GM18909 (cell line): ENCODE data around the gene KRT76.

Experiments used
- ATAC-seq: cut with Tn5 transposase; IDR thresholded peaks from one replicate; pipeline ENCODE4 v1.9.1; 2021; ENCODE audit warnings: mild to moderate bottlenecking; ENCODE audit not compliant: unreplicated experiment, poor library complexity

KRT76 gene

DNA sequence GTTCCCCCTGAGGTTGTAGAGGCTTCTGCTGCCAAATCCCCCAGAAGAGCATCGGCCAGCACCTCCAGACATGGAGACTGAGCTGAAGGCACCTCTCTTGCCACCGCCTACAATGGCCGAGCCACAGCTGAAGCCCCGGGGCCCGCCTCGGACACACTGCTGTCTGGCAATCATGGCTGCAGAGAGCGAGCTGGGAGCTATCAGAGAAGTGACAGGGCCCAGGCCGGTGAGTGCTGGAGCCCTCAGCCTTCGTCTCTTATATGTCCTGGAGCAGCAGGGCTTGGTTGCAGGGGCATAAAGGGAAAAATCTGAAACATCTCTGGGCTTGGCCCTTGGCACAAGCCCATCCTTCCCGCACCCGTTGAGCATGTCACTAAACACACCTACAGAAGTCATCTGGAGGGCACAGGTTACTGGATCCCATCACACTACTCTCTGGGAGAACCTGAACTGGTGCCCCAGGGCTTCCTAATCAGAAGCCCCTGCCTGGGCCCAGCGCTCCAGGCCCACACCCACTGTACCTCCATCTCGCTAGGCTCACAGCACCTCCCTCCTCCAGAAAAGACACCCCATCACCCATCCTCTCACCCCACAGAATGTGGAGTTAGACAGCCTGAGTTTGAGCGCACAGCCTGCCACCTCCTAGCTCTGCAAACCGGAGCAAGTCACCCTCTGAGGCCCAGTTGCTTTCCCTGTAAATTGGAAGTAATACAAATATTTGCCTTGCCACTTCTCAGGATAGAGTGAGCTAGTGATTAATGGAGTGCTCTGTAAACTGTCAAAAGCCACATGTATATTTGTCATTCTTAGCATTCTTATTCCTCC, 37.0 kb upstream of the KRT76 start, which contains the start of gene KRT4:
Gene KRT4 (minus strand): TSS at position 232 of the 825 bp plus-strand sequence. CDS start 58 bp downstream, at position 174.
- no peak for ATAC-seq

DNA sequence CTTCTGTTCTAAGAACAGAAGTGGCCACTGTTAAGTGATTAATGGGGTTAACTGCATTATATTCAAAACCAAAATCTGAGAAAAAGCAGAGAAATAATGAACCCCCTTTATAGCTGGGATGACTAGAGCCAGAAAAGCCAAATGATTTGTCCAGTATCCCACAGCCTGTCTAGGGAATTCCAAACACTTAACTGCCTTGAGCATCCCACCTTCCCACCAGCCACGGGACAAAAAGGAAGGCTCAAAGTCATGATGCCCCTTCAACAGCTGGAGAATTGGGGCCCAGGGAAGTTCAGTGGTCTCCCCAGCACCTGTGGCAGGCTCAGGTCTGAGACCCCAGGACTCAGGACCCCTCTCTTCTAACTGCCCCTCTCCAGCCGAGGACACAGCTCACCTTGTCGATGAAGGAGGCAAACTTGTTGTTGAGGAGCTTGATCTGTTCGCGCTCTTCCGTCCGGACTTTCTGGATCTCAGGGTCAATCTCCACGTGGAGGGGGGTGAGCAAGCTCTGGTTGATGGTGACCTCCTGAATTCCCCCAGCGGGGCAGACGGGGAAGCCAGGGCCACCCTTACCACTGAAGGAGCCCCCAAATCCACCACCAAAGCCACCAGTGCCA, 36.2 kb upstream of the KRT76 start:
- ATAC-seq, result no peak

DNA sequence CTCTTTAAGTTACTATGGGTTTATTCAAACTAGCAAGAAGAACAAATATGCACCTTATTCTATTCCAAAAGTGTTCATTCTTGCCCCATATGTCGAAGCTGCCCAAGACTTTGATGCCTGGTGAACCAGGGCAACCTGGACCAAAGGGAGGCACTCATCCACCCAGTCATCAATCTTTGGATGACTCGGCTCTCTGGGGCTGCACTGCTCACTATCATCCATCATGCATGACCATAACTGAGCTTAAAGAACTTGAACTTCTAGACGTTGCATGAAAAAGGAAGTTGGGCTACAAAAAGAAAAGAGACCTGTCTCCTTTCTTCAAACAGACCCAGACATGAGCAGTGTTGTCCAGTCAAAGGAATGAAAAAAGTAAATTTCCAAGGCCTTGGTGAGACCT, 35.6 kb upstream of the KRT76 start:
- no peak for ATAC-seq

DNA sequence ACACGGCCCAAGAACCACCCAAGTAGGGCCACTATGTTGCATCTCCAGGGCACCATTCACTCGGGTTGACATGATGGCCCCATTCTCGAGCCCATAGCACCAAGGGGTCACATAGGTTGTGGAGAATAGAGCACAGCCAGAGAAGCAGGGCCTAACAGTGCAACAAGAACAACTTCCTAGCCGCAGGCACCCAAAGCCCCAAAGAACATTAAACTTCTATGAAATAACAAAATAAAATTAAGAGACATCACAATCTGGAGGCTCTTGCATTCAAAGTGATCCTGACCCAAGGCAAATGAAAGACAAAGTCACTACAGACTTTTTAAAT, 34.9 kb upstream of the KRT76 start:
- ATAC-seq, result no peak

DNA sequence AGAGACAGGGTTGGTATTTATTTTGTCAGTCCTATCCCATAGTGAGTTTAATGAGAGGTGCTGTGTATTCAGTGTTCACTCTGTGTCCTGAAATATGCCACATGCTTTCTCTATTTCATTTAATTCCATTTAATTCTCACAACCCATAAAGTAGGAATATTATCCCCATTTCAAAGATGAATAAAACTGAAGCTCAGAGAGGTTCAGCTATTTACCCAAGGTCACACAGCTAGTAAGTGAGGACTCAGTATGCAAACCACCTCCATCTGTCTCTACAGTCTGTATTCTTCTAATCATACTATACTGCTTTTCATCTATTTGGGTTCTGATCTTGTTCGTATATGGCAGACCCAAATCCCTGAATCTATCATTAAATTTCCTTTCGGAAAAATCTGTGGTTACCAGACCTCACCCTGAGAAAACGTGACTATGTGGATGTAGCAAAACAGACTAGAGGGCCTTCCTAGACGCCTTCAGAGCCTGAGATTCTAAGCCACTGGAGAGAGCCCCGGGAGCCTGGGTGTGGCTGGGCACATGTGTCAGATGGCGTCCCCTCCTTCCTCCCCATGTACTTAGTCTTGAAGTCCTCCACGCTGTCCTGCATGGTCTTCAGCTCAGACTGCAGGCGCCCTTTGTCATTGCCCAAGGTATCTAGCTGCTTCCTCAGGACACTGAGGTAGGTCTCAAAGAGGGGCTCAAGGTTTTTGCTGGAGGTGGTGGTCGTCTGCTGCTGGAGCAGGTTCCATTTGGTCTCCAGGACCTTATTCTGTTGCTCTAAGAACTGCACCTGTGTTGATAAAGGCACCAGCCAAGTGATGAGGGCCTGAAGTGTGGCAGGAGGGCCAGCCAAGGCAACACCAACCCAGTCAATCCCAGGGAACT, 34.3 kb upstream of the KRT76 start:
- no peak for ATAC-seq

DNA sequence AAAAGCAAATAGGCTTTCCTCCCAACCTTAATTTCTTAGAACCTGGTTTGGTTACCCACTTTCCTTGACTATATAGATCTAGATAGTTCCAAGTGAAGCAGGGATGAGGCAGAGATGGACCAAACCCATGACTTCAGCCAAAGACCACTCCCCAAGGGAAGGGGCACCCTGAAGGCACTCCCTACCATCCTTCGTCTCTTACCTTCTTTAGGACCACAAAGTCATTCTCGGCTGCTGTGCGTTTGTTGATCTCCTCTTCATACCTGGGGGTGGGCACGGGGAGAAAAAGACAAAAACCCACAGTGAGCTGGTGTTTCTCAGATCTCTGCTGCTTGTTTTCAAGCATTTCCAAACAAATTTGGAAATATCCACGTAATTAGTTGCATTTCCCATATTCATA, 33.4 kb upstream of the KRT76 start:
- ATAC-seq, result no peak

DNA sequence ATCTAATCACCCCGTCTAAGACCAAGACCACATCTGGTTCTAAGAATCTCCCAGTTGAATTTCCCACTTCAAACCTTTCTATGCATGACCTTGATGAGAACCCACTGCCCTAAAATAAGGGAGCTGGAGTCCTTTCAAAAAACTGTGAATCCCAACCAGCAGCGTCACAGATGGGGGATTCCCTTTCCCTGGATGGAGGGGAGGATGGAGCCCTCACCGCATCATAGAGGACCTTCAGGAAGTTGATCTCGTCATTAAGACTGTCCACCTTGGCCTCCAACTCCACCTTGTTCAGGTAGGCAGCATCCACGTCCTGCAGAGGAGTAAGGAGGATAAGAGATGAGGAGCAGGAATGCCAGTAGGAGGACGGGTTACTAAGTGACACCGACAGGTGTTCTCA, 32.0 kb upstream of the KRT76 start:
- ATAC-seq, result no peak

DNA sequence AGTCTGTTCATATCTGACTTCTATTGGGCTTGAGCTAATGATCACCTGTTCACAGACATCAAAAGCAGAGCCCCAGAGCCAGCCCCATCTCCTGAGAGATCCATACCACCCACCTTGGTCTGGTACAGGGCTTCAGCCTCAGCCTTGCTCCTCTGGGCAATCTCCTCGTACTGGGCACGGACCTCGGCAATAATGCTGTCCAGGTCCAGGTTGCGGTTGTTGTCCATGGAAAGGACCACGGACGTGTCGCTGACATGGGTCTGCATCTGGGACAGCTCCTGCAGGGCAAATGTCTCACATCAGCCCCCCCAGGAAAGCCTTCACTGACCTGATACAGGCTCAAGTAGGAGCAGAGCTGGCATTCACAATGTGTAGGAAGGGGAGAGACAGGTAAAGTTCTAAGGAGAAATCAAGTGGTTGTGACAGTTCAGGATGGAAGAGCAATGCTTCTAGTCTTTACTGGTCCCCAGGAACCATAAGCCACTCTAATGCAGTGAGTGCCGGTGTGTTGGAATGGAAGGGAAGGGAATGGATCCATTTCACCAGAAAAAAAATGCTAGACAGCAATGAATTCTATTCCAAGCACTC, 31.5 kb upstream of the KRT76 start:
- no peak for ATAC-seq

DNA sequence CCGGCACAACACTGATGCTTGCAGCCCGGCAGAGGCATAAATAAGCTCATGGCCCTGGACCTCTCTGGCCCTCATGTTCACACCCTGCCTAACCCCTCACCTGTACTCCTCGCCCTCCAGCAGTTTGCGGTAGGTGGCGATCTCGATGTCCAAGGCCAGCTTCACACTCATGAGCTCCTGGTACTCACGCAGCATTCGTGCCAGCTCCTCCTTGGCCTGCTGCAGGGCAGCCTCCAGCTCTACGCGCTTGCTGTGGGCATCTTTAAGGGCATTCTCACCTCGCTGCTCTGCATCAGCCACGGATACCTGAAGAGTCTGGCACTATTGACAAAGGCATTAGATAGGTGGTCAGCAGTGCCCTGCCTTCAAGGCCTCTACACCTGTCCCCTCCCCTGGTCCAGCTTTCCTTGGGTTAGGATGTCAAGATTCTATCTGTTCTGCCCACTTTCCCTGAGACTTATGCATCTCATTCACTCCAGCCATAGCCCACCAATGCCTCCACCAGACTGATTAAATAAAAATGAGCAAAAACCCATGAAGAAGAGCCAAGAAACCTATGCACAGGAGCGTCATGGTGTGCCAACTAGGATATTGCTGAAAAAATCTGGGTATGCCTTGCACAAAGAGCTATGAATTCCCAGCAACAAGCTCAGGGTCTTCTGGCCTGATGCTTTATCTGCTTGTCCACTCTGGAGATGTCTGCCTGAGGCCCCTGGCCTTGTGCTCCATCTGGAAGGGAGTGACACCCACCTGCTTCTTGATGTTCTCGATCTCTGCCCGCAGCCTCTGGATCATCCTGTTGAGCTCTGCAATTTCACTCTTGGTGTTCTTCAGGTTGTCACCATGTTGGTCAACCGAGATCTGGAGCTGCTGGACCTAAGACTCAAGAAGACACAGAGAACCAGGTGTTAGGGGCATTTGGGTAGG, 30.7 kb upstream of the KRT76 start:
- ATAC-seq, result no peak

DNA sequence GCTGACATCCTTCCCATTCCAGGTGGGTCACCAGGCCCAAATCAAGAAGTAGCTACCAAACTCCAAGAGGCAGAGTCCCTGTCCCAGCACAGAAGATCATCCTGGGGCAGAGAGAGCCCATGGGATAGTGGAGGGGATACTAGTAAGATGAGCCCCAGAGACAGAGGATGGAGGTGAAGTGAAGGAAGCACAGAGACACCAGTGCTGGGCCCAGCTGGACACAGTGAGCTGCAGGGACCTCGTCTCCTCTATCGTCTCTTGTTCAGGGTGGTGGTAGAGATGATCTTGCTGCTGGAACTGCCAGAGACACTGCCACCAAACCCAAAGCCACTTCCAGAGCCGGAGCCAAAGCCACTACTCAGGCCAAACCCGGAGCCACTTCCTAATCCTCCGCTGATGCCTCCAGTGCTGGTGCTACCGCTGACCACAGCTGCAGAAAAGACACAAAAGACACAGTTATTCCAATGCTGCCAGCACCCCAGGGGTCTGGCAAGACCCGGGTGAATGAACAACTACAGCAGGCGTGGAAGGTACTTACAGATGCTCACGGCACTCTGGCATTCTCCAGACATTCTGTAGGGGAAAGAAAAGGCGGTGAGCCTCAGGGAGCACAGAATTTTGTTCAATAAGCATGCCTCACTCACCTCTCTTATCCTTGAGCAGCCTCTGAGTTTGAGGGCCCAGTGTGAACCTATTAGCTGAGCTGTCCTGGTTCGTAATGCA, 29.8 kb upstream of the KRT76 start:
- no peak for ATAC-seq

DNA sequence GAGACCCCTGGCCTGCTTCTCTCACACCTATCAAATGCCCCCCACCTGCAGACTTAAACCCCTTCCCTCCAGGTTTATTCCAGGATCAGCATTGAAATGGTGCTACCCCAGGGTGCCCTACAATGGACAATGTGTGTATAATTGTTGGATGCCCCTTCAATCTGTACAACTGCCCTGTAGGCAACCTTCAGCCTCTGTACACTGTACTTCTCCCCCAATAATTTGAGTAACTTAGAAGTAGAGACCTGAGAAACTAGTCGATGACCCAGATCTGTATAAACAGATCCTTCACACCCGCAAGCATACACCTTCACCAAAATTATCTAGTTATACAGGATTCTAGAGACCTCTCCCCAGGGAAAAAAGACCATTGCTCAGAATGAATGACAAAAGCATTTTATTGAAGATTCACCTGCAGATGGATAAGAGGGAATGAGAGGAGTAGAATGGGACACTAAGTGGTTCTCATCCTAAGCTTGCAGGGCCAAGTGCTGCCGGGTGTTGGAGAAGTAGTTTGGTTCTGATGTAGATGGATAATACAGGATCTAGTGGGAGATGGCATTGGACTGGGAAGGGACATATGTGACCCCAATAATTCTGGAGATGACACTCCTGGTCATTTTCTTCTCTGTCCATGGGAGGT, 29.1 kb upstream of the KRT76 start:
- no peak for ATAC-seq

DNA sequence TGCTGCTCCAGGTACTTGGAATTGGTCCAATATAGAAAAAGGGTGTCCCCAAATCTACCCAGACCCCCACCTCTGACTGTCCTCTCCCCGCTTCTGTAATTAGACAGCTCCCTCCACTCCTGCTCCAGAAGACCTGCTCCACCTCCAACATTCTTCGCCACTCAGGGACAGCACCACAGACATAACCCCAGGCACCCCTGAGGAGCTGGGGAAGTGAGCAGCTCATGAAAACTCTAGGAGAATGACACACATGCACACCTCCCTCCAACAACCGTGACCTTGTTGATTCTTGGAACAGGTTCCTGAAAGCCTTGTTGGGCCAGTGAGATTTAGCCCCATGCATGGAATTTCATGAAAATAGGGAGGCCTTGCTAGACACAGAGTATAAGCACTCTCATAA, 28.6 kb upstream of the KRT76 start:
- no peak for ATAC-seq

DNA sequence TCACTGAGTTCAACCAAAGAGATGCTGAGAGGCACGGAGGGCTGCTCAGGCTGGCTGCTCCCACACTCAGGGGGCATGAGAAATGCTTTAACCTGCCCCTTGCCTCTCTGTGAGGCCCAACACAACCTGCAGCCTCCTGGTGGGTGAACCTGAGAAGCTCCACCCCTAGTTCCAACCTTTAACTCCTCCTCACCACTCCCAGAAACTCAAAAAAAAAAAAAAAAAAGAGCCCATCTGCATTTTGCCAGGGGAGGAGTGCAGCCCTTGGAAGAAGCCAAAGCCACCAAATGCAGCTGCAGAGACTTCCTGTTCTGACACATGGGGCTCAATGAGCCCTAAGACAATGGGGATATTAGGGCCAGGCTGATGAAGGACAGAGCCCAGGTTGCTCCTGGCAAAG, 27.9 kb upstream of the KRT76 start:
- ATAC-seq, result no peak

DNA sequence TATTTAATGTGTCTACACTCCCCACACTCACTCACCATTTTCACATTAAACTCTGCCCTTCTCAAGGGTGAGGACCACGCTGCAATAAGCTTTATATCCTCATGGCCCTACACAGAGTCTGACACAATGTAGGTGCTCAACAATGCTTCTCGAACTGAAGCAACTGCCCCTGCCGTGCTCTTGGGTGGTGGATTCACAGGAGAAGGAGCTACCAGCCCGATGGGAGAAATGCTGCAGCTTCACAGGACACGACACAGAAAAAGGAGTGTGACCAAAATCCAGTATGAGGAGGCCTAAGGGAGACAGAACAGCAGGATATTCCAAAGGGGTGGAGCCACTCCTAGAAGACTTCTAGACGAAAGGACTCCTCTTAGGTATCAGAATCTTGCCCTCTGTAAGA, 25.3 kb upstream of the KRT76 start:
- ATAC-seq, result no peak

DNA sequence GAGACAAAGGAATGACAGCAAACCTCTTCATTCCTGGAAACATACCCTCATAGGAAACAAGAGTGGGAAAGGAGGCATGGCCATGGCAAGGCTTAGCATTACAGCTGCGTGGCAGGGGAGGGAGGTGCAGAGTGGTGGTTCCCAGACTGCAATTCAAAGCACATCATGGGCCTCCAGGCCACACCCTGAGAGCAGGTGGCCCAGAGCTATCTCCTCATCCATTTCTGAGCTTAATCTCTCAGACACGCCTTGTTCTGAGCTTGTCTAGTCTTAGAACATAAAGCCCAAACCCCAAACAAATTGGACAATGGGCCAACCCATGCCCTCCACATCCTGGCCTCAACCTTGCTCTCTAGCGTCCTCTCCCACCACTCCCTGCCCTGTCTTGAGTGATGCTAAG, 24.6 kb upstream of the KRT76 start:
- ATAC-seq, result no peak

DNA sequence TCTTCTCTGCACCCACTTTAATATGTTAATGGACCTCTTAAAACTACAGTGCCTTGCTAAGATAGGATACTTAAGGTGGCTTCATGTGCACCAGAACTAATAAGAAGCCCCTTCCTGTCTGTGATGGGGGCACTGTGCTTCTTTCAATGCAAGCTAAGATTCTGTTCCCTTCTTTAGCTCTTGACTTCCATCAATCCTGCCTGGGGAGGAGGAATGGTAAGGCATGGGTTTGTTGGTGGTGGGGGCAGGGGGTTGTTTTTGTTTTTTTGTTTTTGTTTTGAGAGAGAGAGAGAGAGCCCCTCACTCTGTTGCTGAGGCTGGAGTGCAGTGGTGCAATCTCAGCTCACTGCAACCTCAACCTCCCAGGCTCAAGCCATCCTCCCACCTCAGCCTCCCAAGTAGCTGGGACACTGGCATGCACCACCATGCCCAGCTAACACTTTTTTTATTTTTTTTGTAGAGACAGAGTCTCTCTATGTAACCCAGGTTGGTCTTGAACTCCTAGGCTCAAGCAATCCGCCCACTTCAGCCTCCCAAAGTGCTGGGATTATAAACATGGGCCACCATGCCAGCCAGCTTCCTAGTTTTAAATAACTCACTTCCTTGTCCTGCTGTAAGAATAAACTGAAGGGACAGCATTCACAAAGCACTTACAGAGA, 23.2 kb upstream of the KRT76 start:
- no peak for ATAC-seq

DNA sequence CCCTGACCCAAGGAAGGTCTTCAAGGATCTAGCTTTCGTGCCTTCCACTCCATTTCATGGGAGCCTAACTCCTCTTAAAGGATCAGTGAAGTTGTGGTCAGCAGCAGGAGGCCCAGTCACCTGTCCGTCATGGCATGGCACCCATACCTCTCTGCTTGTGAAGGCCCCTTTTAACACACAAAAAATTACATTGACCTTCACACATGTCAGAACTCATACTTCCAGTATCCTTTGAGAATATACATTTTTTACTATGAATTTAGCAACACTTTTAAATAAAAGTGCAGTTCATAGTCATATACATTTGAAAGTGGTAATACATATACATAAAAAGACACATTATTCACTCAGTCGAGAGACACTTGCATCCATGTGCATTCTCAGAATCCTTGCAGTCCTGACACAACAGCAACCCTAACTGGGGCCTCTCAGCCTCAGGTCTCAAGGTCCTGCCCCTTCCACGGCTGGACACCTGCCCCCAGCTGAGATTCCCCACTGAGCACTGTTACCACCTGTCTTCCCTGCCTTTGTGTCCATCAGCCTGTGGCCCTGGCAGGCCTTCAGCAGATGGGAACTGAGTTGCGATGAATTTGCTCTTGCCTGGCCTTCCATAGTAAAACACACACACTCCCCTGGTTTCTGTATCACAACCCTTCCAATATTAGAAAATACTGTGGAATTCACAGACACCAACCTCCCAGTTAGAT, 22.5 kb upstream of the KRT76 start:
- no peak for ATAC-seq
